Stimulated activated effector memory CD8-positive, alpha-beta T cell treated with anti-CD3 and anti-CD28 coated beads, Interleukin-12 subunit alpha, Interleukin-12 subunit beta, amount 100 ng/mL, for 72 hours (primary cell): ENCODE results near the gene LFNG.
"Not testable (repeated sequence)": the region's sequence is repeated elsewhere in the genome, so short reads cannot be mapped to it uniquely, and the experiment has no call there.

Experiments
- ATAC-seq: fragments of 150-1000 bp; cut with Tn5 transposase; 2 replicates; pipeline ENCODE4 v1.10.0; 2021
- DNase-seq, 2 donors: peaks; one replicate each; pipeline ENCODE4 v3.0.0; 2021 to 2022; ENCODE audit warnings: low spot score in 2 of 2
- H3K27ac Mint-ChIP-seq: one replicate; pipeline ENCODE4 v1.8.0; 2022; ENCODE audit warnings: mild to moderate bottlenecking, mixed read lengths
- H3K36me3 Mint-ChIP-seq: one replicate; pipeline ENCODE4 v1.8.0; 2022; ENCODE audit warnings: mild to moderate bottlenecking, mixed read lengths
- H3K4me1 Mint-ChIP-seq: one replicate; pipeline ENCODE4 v1.8.0; 2022; ENCODE audit warnings: mixed read lengths
- H3K4me3 Mint-ChIP-seq: one replicate; pipeline ENCODE4 v1.8.0; 2022; ENCODE audit warnings: mild to moderate bottlenecking, mixed read lengths
- H3K9me3 Mint-ChIP-seq: one replicate; pipeline ENCODE4 v1.8.0; 2022; ENCODE audit warnings: mixed read lengths

Gene LFNG

GRCh38 chr7:2535872-2536627 lies 16.5 kb downstream of the LFNG start:
- not testable (repeated sequence) for DNase-seq, ATAC-seq, H3K9me3 Mint-ChIP-seq, H3K27ac Mint-ChIP-seq, H3K4me3 Mint-ChIP-seq, H3K4me1 Mint-ChIP-seq
- peaks cover 74% of the 10 kb centered on the region for H3K36me3 Mint-ChIP-seq

- peak; percentile 2 for ATAC-seq
- Mint-ChIP-seq H3K36me3 (peaks cover 71% of the 10 kb centered on the region), H3K27ac (peak overlapping the region; percentile 40), H3K9me3 (no peaks in the 10 kb centered on the region), H3K4me3 (no peak overlapping the region), H3K4me1 (no peaks in the 10 kb centered on the region)
- no peak for DNase-seq
Measured at GRCh38 chr7:2537981-2538851, 18.6 kb downstream of the LFNG start.

- Mint-ChIP-seq H3K4me3 (no peak overlapping the region), H3K27ac (peak overlapping the region; percentile 48), H3K4me1 (no peaks in the 10 kb centered on the region), H3K9me3 (no peaks in the 10 kb centered on the region), H3K36me3 (peaks cover 77% of the 10 kb centered on the region)
- no peak for ATAC-seq
- DNase-seq, result no peak
Measured at GRCh38 chr7:2539031-2539911, 19.7 kb downstream of the LFNG start.

- ATAC-seq, result no peak
- peak overlapping the region; percentile 48 for H3K27ac Mint-ChIP-seq
- H3K4me3 Mint-ChIP-seq, result no peak overlapping the region
Measured at GRCh38 chr7:2540133-2540532, 20.6 kb downstream of the LFNG start.

GRCh38 chr7:2540641-2541051 lies 21.1 kb downstream of the LFNG start:
- H3K4me1 Mint-ChIP-seq, result no peaks in the 10 kb centered on the region

More at GRCh38 chr7:2540133-2540532, 20.6 kb downstream of the LFNG start:
- no peak for DNase-seq
- H3K9me3 Mint-ChIP-seq, result no peaks in the 10 kb centered on the region
- no peaks in the 10 kb centered on the region for H3K4me1 Mint-ChIP-seq
- peaks cover 77% of the 10 kb centered on the region for H3K36me3 Mint-ChIP-seq

GRCh38 chr7:2541291-2542010 lies 21.9 kb downstream of the LFNG start:
- no peaks in the 10 kb centered on the region for H3K4me1 Mint-ChIP-seq
- DNase-seq, result no peak
- no peaks in the 10 kb centered on the region for H3K9me3 Mint-ChIP-seq
- peaks cover 85% of the 10 kb centered on the region for H3K36me3 Mint-ChIP-seq
- no peak for ATAC-seq
- peak overlapping the region; percentile 48 for H3K27ac Mint-ChIP-seq
- no peak overlapping the region for H3K4me3 Mint-ChIP-seq

More at GRCh38 chr7:2540641-2541051, 21.1 kb downstream of the LFNG start:
- Mint-ChIP-seq H3K4me3 (no peak overlapping the region), H3K9me3 (no peaks in the 10 kb centered on the region), H3K27ac (peak overlapping the region; percentile 48), H3K36me3 (peaks cover 77% of the 10 kb centered on the region)
- DNase-seq, result no peak
- peak; percentile 22 for ATAC-seq

GRCh38 chr7:2542011-2542915 lies 22.7 kb downstream of the LFNG start:
- no peaks in the 10 kb centered on the region for H3K9me3 Mint-ChIP-seq
- ATAC-seq (no peak), DNase-seq (no peak)
- peaks cover 92% of the 10 kb centered on the region for H3K36me3 Mint-ChIP-seq
- H3K4me3 Mint-ChIP-seq, result no peak overlapping the region
- peak overlapping the region; percentile 48 for H3K27ac Mint-ChIP-seq
- H3K4me1 Mint-ChIP-seq, result no peaks in the 10 kb centered on the region

- H3K4me3 Mint-ChIP-seq, result no peak overlapping the region
- peak overlapping the region; percentile 48 for H3K27ac Mint-ChIP-seq
- H3K9me3 Mint-ChIP-seq, result no peaks in the 10 kb centered on the region
- ATAC-seq, result no peak
- DNase-seq, result no peak
- H3K36me3 Mint-ChIP-seq, result peaks cover 96% of the 10 kb centered on the region
- H3K4me1 Mint-ChIP-seq, result no peaks in the 10 kb centered on the region
Measured at GRCh38 chr7:2542916-2543871, 23.6 kb downstream of the LFNG start.

- H3K27ac Mint-ChIP-seq, result peak overlapping the region; percentile 48
- H3K4me1 Mint-ChIP-seq, result no peaks in the 10 kb centered on the region
- no peak overlapping the region for H3K4me3 Mint-ChIP-seq
- DNase-seq (no peak), ATAC-seq (no peak)
- peaks cover 96% of the 10 kb centered on the region for H3K36me3 Mint-ChIP-seq
- H3K9me3 Mint-ChIP-seq, result no peaks in the 10 kb centered on the region
Measured at GRCh38 chr7:2544541-2545188, 25.1 kb downstream of the LFNG start.

GRCh38 chr7:2545746-2546425 lies 26.3 kb downstream of the LFNG start:
- no peak for DNase-seq
- H3K4me3 Mint-ChIP-seq, result no peak overlapping the region
- no peak overlapping the region for H3K27ac Mint-ChIP-seq
- H3K9me3 Mint-ChIP-seq, result no peaks in the 10 kb centered on the region
- peaks cover 96% of the 10 kb centered on the region for H3K36me3 Mint-ChIP-seq
- no peak for ATAC-seq
- H3K4me1 Mint-ChIP-seq, result peaks cover 6% of the 10 kb centered on the region

GRCh38 chr7:2546776-2547586 lies 27.4 kb downstream of the LFNG start:
- ATAC-seq (no peak), DNase-seq (no peak)
- Mint-ChIP-seq H3K9me3 (no peaks in the 10 kb centered on the region), H3K4me3 (no peak overlapping the region), H3K36me3 (peaks cover 95% of the 10 kb centered on the region), H3K27ac (no peak overlapping the region), H3K4me1 (peaks cover 6% of the 10 kb centered on the region)
